HG02623 (cell line): ENCODE measurements around the gene AFF3.
"Not testable (repeated sequence)": the region's sequence is repeated elsewhere in the genome, so short reads cannot be mapped to it uniquely, and the experiment has no call there.

Experiments used
- ATAC-seq: cut with Tn5 transposase; IDR thresholded peaks from one replicate; pipeline ENCODE4 v1.9.1; 2021; ENCODE audit warnings: moderate library complexity; ENCODE audit not compliant: unreplicated experiment

Gene AFF3

GRCh38 chr2:99772591-99773331 is 369.6 kb downstream of the AFF3 start:
- ATAC-seq: no peak

GRCh38 chr2:99771681-99772333 is 370.6 kb downstream of the AFF3 start:
- no peak for ATAC-seq

- ATAC-seq: no peak
Measured at GRCh38 chr2:99770876-99771275, 371.5 kb downstream of the AFF3 start.

- no peak for ATAC-seq
Measured at GRCh38 chr2:99765731-99766318, 376.6 kb downstream of the AFF3 start.

GRCh38 chr2:99763764-99764163 is 378.6 kb downstream of the AFF3 start:
- ATAC-seq: no peak

GRCh38 chr2:99762714-99763113 is 379.7 kb downstream of the AFF3 start:
- ATAC-seq: no peak

GRCh38 chr2:99757611-99758114 is 384.7 kb downstream of the AFF3 start:
- ATAC-seq: no peak

- ATAC-seq: no peak
Measured at GRCh38 chr2:99756059-99756458, 386.3 kb downstream of the AFF3 start.

GRCh38 chr2:99754210-99754609 is 388.2 kb downstream of the AFF3 start:
- ATAC-seq: no peak

GRCh38 chr2:99753505-99753904 is 388.9 kb downstream of the AFF3 start:
- ATAC-seq: no peak

GRCh38 chr2:99748344-99748743 is 394.0 kb downstream of the AFF3 start:
- no peak for ATAC-seq

- ATAC-seq: no peak
Measured at GRCh38 chr2:99747842-99748241, 394.5 kb downstream of the AFF3 start.

GRCh38 chr2:99743146-99743545 is 399.2 kb downstream of the AFF3 start:
- no peak for ATAC-seq

- no peak for ATAC-seq
Measured at GRCh38 chr2:99737537-99737936, 404.9 kb downstream of the AFF3 start.

- no peak for ATAC-seq
Measured at GRCh38 chr2:99735753-99736152, 406.6 kb downstream of the AFF3 start.

GRCh38 chr2:99735314-99735713 is 407.1 kb downstream of the AFF3 start:
- ATAC-seq: not testable (repeated sequence)

- no peak for ATAC-seq
Measured at GRCh38 chr2:99734236-99734635, 408.2 kb downstream of the AFF3 start.

GRCh38 chr2:99729104-99730025 is 413.0 kb downstream of the AFF3 start:
- ATAC-seq: no peak

- no peak for ATAC-seq
Measured at GRCh38 chr2:99728166-99728565, 414.2 kb downstream of the AFF3 start.

- no peak for ATAC-seq
Measured at GRCh38 chr2:99727199-99727598, 415.2 kb downstream of the AFF3 start.

- ATAC-seq: no peak
Measured at GRCh38 chr2:99726691-99727090, 415.7 kb downstream of the AFF3 start.
